Testis (tissue), 3 donors: Measurements from ENCODE around the gene TIMD4. TPM values are rescaled to one million over a fixed set of nuclear protein-coding genes. Genes with fewer than 3 reads are reported as not detected.
"Not testable (repeated sequence)": the region's sequence is repeated elsewhere in the genome, so short reads cannot be mapped to it uniquely, and the experiment has no call there.

ENCODE experiments used
- DNase-seq: peaks from one replicate; pipeline ENCODE4 v3.0.0-alpha.2; 2019
- H3K27ac ChIP-seq, 2 donors: fragments of 200-600 bp; sonication (generic); one replicate each; pipeline ENCODE4 v1.5.1; 2019
- H3K27me3 ChIP-seq: fragments of 200-600 bp; sonication (generic); one replicate; pipeline ENCODE4 v1.5.1; 2019
- H3K36me3 ChIP-seq: fragments of 200-600 bp; sonication (generic); one replicate; pipeline ENCODE4 v1.5.1; 2017; ENCODE audit warnings: low read depth; ENCODE audit errors: missing control alignments
- H3K4me1 ChIP-seq: fragments of 200-600 bp; sonication (generic); one replicate; pipeline ENCODE4 v1.5.1; 2019
- H3K4me3 ChIP-seq, 2 donors: fragments of 200-600 bp; sonication (generic); one replicate each; pipeline ENCODE4 v1.5.1; 2017 to 2019
- H3K9me3 ChIP-seq: fragments of 200-600 bp; sonication (generic); one replicate; pipeline ENCODE4 v1.5.1; 2017
- CTCF ChIP-seq, 3 experiments: fragments of 450-650 bp in 2 of 3; fragments of 200-600 bp in 1 of 3; sonication (generic) in 1 of 3; IDR thresholded peaks; one replicate each; pipeline ENCODE4 v1.5.1; 2016 to 2019; ENCODE audit warnings: antibody characterized with exemption in 3 of 3, mild to moderate bottlenecking in 2 of 3, moderate library complexity in 1 of 3
- POLR2A ChIP-seq: fragments of 450-650 bp; IDR thresholded peaks from one replicate; pipeline ENCODE4 v1.6.1; 2017; ENCODE audit warnings: antibody characterized with exemption, mild to moderate bottlenecking, moderate library complexity
- WGBS, 2 donors: methylation state at CpG; one replicate each; pipeline ENCODE4 v1.1.5; 2018; 5-methylcytosine and 5-hydroxymethylcytosine counted together
- intact Hi-C: fragments of 100-400 bp; cut with DNase I; formaldehyde crosslinking; loops from one replicate; pipeline ENCODE4 v1.15.1; 2023; ENCODE audit warnings: low total_unique reads
- polyA plus RNA-seq: library from polyadenylated mRNA; stranded (reverse); fragments of 350-450 nt; fragmentation: Illumina TruSeq; extraction: RNeasy Lipid Tissue Mini Kit (QIAGEN cat#74804); gene quantifications from one replicate; pipeline ENCODE4 v1.2.3, GENCODE V29; 2014; ENCODE audit warnings: low read depth, low replicate concordance; ENCODE audit not compliant: insufficient read depth
- total RNA-seq, 2 donors: library from RNA; depleted of rRNA; stranded (reverse); fragments of >200 nt; gene quantifications; one replicate each; pipeline ENCODE4 v1.2.3, GENCODE V29; 2016

TIMD4 gene
- total and polyA plus RNA-seq, 3 donors from 2014 or later, result 34.4 to 197 (median 78.0) TPM

GRCh38 chr5:156927545-156927944, 35.5 kb downstream of the TIMD4 start:
- intact Hi-C loops, result no loop called here
- no peak overlapping the region for H3K27ac ChIP-seq
- TF ChIP-seq POLR2A (no peak), CTCF (IDR thresholded peaks at IDR 0.05) (no peak)
- no peak for DNase-seq
- H3K4me3 ChIP-seq, result no peak overlapping the region
- H3K27me3 ChIP-seq, result no peaks in the 10 kb centered on the region
- no peaks in the 10 kb centered on the region for H3K9me3 ChIP-seq
- WGBS, 2 donors, result 79 to 91% methylated on average over 1 of the region's 1 CpG
- H3K36me3 ChIP-seq, result no peaks in the 10 kb centered on the region
- peaks cover 5% of the 10 kb centered on the region for H3K4me1 ChIP-seq

GRCh38 chr5:156925767-156926166, 37.3 kb downstream of the TIMD4 start:
- WGBS, 2 donors, result 72 to 73% methylated on average over 4 of the region's 4 CpGs
- H3K4me3 ChIP-seq, DNase-seq, intact Hi-C loops, H3K27ac ChIP-seq, H3K27me3 ChIP-seq, H3K9me3 ChIP-seq, H3K4me1 ChIP-seq, H3K36me3 ChIP-seq: not testable (repeated sequence)

GRCh38 chr5:156922207-156922792, 40.7 kb downstream of the TIMD4 start:
- DNase-seq, result no peak
- TF ChIP-seq POLR2A (no peak), CTCF (IDR thresholded peaks at IDR 0.05) (no peak)
- Histone ChIP-seq H3K27ac (no peak overlapping the region), H3K36me3 (no peaks in the 10 kb centered on the region), H3K27me3 (no peaks in the 10 kb centered on the region), H3K9me3 (no peaks in the 10 kb centered on the region), H3K4me3 (no peak overlapping the region), H3K4me1 (peaks cover 5% of the 10 kb centered on the region)
- intact Hi-C loops, result no loop called here
- 94% methylated on average over 3 of the region's 3 CpGs for WGBS, 2 donors

GRCh38 chr5:156920861-156921431, 42.1 kb downstream of the TIMD4 start:
- intact Hi-C loops, result no loop called here
- Histone ChIP-seq H3K4me1 (peaks cover 5% of the 10 kb centered on the region), H3K9me3 (no peaks in the 10 kb centered on the region), H3K27me3 (no peaks in the 10 kb centered on the region), H3K4me3 (no peak overlapping the region), H3K27ac (no peak overlapping the region), H3K36me3 (no peaks in the 10 kb centered on the region)
- no peak for TF ChIP-seq POLR2A
- no peak for TF ChIP-seq CTCF (IDR thresholded peaks at IDR 0.05)
- no peak for DNase-seq
- WGBS, 2 donors, result 87 to 89% methylated on average over 3 of the region's 3 CpGs

- no peak for DNase-seq
- peaks cover 5% of the 10 kb centered on the region for H3K4me1 ChIP-seq
- WGBS, 2 donors, result 92 to 93% methylated on average over 7 of the region's 7 CpGs
Observed at GRCh38 chr5:156920042-156920860, 42.8 kb downstream of the TIMD4 start.

More at GRCh38 chr5:156920042-156920860, 42.8 kb downstream of the TIMD4 start:
- intact Hi-C loops, result no loop called here
- no peaks in the 10 kb centered on the region for H3K9me3 ChIP-seq
- H3K27ac ChIP-seq, result no peak overlapping the region
- H3K4me3 ChIP-seq, result no peak overlapping the region
- no peaks in the 10 kb centered on the region for H3K27me3 ChIP-seq
- TF ChIP-seq CTCF (IDR thresholded peaks at IDR 0.05), result no peak
- no peak for TF ChIP-seq POLR2A
- no peaks in the 10 kb centered on the region for H3K36me3 ChIP-seq
